GM18519 (cell line): ENCODE measurements around the gene FHIT.

Experiments
- ATAC-seq: cut with Tn5 transposase; IDR thresholded peaks from one replicate; pipeline ENCODE4 v1.9.1; 2021; ENCODE audit warnings: mild to moderate bottlenecking, moderate library complexity; ENCODE audit not compliant: unreplicated experiment, low FRiP score

FHIT gene

DNA sequence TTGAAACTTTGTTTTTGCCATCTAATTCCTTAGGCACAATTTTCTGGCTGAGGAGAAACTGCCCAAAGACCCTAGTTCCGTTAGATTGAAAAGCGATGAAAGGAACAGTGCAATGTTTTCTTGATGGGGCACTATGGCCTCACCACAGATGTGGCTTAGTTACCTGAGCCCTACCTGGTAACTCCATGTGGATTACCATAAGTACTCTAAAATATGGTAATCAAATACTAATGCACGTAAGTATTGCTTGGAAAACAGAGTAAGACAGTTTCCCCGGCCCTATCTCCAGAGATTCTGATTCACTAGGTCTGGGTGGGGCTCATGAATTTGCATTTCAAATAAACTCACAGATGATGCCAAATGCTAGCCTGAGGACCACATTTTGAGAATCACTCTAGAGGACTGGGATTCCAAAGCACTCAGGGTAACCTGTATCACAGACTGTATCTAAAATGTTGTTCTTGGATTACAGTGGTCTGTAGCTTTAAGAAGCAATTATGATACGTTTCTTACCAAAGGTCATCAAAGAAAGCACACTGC lies 806.3 kb downstream of the FHIT start:
- ATAC-seq: no peak

DNA sequence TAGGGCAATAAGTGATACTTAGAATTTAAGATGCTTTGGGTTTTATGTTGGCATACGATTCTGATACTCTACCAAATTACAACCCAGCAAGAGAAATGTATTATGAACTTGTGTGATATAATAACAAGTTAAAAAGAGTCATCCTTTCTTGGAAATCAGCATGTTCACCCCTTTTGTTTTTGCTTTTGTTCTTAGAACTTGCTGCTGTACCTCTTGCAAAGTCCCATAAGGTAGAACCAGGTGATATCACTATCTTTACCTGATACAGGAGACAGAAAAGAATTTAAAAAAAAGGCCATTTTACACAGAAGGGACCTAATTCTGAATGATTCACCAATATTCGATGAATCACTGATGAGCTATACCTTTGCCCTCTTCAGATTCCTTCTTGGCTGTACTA lies 810.4 kb downstream of the FHIT start:
- ATAC-seq: no peak

DNA sequence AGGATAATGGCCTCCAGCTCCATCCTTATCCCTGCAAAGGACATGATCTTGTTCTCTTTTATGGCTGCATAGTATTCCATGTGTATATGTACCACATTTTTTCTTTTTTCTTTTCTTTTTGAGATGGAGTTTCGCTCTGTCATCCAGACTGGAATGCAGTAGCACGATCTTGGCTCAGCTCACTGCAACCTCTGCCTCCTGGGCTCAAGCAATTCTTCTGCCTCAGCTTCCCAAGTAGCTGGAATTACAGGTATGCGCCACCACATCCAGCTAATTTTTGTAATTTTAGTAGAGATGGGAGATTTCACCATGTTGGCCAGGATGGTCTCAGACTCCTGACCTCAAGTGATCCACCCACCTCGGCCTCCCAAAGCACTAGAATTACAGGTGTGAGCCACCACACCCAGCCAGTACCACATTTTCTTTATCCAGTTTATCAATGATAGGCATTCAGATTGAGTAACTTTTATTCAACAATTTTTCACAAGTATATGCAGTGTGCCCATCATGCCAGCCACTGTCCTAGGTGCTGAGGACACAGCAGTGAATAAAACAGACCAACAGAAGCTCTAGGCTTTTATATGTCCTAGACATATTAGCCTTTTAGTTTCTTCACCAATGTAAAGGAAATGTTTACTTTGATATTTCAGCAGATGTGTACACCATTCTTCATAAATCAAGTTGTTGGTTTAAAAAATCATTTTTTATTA lies 815.2 kb downstream of the FHIT start:
- no peak for ATAC-seq

DNA sequence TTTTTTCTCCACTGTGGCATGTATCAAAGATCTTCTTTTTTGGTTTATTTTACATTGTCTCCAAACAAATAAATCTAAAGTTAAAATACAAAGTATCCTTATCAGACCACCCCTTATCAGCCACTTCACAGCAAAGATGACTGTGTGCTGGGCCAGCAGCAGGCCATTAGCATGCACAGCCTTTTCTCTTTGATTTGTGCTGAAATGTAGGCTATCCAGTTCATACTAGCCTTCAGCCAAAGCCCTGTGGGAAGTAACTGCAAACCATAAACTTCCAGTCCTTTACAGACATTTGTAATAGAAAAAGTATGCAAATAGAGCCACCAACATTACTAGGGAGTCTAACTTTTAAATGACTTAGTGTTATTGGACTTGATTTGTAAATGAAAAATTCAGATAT lies 816.3 kb downstream of the FHIT start:
- no peak for ATAC-seq

DNA sequence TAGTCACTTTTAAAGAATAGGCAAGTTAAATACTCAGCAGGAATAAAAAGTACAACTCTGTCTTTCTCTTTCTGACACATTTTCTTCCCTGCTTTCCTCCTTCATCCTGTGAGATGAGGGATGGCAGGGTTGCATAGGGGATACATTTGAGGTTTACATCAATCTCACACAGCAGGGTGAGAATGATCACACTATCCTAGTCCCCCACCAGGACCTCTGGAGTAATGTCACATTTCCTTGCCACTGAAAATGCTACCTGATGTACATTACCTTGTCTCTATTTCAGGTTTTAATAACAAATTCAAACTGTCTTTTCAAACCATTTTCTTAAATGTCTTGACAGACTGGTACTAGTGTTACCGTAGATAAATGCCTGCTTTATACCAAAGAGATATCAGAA lies 816.9 kb downstream of the FHIT start:
- no peak for ATAC-seq

DNA sequence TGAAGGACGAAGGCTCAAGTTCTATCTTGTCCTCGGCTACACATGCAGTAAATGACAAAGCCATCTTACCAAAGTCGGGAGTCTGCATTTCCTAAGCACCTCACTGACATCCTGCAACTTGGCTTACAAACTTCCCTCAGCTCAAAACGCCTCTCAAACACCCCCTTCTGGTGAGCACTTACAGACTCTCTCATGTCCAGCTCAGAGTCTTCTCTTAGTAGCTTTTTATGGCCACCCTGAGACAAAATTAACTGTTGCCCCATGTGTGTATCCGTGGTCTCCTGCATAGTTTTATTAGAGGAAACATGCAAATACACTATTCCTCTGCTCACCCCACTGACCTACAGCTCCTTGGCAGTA lies 819.7 kb downstream of the FHIT start:
- ATAC-seq: no peak

DNA sequence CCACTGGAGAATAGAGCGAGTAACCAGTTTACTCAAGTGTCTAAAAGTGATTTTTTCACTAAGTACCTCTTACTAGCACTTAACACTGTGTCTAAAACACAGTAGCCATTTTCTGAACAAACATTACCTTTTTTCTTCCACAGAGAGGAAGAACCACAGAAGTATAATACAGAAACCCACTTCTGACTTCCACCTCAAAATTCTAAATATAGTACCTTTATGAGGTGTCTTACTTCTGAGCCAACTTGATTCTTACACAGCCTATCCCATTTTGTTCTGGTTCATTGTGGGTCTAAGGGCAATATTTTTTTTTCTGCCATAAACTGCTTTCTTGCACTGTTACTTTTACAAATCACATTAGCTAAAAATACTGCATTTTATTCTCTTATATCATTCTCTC lies 821.0 kb downstream of the FHIT start:
- ATAC-seq: no peak

DNA sequence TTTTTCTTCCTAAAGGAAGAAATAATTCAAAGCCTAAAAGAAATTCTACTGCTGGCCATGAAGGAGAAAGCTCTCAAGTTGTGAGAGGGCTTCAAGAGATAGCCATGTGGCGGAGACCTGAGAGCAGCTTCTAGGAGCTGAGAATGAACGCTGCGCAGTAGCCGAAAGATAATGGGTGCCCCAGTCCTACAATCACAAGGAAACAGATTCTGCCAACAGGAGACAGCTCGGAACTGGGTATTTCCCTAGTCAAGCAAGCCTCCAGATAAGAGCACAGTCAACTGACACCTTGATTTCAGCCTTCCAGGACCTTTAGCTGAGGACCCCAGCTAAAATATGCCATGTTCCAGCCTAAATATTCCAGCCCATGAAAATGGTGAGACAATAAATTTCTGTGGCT lies 824.1 kb downstream of the FHIT start:
- ATAC-seq: no peak

DNA sequence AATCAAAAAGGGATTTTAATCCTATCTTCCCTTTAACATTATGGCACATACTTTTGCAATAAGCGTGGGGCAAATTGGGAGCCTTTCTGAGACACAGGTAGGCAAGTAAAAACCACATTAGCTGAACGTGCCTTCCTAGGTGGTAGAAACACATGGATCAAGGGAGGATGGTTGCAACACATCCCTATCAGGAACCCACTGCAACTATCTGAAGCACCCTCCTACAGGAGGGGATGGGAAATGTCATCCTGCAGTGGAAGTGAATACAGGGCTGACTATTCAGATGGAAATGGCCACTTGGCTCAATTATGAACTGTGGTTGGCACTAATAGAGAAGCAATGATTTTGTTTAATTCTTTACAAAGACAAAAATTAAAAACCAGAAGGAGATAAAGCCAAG lies 826.3 kb downstream of the FHIT start:
- ATAC-seq: no peak

DNA sequence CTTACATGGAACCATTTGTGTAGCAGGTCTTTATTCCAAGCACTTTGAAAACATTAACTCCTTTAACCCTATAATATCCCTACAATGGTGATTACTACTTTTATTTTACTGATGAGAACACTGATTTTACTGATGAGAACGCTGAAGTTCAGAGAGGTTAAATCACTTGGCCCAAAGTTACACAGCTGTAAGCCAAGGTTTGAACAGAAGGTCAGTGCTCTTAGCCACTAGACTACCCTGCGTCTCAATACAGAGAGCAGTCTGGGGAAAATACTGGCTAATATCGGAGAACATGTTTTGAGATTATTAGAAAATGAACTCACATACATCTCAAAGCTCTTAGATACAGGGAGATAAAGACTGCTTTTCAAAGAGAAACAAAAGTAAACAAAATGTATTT lies 827.2 kb downstream of the FHIT start:
- no peak for ATAC-seq

DNA sequence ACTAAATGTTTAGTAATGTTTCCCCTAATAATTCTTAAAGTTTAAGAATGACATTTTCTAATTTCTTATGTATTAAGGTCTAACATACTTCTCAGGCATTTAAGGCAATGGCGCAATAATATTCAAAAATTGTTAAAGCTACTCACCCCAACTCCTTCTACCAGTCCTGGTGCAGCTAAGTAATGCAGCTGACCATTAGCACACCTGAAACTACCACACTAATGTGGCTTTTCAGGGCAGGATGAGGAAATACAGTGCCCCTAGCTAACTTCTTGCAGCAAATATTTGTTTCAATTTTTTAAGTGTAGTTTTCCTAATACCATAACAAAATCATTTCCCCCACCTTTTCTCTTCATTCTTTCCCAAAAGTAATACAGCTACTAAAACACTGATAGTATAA lies 827.7 kb downstream of the FHIT start:
- no peak for ATAC-seq

DNA sequence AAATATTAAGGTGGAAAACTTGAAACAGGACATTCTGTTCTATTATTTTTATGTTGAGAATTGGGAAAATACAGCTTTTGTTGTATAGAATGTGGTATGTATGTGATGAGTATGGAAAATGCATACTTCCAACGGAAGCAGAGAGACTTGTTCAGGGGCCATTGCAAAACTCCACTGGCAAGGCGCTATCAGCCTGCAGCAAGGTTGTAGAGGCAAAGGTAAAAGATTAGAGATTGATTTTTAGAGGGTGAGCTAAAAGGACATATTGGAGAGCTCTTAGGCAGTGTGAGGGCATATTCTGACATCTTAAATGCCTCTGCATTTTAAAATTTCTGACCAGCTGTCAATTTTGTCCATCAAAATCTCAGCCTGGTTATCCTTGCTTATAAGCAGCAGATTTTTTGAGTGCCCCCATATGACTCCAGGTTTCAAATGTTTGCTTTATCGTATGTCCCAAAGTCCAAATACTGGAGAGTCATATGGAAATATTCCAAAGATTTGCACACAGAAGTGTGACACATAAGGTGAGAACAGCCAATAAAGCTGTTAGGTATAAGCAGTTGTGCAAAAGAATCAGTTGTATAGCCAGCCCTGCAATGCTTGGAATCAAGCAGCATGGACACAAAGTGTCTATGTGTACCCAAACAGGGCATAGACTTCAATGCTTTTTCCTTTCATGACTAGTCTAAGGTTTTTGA lies 829.4 kb downstream of the FHIT start:
- ATAC-seq: no peak

DNA sequence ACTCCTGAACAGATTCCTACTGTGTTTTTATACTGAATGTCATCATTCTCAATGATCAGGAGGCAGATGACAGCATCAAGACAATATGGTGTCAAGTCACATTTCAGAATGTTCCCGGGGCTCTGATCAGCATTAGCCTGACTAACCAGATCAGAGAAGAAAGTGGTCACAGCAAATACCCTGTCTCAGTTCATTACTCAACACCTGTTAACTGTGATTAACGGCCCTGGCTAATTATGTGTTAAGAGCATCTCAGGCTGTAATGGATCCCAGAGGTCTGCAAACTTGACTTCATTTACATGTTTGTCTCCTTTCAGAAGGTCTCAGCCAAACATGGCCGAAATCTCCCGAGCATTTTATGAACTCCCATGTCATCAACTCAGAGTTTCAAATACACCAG lies 833.7 kb downstream of the FHIT start:
- no peak for ATAC-seq

DNA sequence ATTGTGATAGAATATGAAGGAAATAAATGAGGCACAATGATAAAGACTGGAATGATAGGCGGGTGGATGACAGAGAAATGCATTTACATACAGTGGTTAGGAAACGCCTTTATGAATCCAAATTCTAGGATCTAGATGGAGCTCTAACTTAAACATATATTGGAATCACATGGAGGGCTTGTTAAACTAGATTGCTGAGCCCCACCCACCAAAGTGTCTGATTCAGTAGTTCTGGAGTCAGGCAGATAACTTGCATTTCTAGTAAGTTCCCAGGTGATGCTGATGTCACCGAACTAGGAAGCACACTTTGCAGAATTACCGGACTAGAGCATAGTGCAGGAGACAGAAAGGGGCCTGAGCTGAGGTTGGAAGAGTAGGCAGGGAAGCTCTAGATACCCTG lies 837.2 kb downstream of the FHIT start:
- ATAC-seq: no peak

DNA sequence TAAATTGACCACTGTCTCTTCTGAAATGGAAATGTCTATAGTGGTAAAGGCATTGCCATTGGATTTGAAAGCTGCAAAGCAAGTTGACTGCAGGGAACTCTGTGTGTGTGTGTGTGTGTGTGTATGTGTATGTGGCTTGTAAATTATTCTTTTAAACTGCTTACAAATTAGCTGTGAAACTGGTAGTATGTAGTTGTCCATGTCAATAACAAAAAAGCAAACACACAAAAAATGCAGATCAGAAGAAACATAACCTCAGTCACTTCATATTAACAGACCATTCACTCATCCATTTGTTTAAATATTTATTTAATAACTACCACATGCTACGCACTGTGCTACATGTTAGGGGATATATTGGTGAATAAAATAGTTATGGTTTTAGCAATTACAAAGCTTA lies 837.7 kb downstream of the FHIT start:
- ATAC-seq: no peak

DNA sequence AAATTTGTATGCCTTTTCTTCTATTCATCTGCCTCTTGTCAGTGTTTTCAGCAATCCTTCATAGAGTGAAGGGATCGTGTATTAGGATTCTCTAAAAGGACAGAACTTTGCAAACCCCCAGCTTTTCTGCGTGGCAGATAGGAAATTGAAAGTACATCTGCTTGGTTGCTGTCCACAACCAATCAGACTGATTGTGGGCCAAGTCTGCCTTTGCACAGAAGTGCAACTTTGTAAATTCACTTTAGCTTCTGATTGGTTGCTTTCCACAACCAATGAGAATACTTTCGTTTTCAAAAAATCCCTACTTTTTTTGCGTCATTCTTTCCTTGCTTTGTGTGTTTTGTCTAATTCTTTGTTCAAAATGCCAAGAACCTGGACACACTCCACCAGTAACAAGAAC lies 847.4 kb downstream of the FHIT start:
- no peak for ATAC-seq

DNA sequence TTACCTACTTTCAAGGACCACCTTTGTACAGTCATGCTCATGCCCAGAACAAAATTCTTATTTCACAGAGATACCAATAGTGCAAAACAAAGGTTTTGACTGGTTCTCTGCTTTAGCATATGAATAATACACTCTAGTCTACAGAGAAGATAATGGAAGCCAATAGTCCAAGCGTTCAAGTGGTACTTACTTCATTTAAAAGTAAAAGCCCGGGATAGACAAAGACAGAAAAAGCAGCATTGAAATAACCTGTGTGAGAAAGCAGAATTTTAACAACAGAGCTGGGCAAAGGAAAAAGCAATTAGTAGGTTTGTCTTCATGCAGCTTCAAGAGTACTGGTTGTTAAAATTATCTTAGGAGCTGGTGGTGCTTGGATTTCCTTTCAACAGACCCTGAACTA lies 848.3 kb downstream of the FHIT start:
- no peak for ATAC-seq

DNA sequence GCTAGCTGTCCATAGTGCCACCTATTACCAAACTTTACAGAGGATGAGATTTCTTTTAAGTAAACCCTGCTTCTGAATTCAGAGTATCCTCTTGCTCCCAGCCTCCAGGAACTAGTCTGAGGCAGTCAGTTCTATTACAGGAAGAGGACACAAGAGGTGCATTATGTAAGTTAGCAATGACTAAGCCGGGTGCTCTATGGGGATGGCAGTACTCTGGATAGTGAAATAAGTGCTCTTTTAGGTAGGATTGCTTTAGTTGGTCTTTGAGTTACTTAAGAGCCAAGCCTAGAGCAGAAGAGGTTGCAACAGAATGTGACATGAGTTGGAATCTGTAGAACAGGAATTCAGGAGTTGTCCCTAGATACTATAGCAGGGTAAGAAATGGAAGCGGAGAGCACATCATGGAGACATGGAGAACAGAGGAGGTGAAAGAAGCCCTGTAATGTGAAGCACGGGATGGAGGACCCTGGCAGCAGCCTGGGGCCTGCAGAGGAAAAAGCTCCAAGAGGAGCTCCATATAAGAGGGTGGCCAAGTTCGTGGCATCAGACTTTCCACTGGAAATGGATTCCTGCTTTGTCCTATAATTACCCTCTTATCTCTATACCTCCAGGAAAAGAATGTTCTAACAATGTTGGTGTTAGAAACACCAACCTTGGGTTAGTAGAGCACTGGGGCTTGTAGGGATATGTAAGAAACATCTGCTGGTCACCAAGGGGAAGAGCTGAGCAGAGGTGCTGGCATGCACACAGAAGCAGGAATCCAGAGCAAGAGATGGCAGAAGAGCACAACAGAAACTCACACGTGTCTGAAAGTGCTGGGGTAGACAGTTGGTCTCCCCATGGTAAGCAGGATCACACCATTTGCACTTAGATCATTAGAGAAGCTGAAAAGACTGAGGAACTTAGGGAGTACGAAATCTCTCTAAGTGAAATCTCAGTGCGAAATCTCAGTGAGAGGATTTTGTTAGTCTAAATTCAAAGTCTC lies 851.1 kb downstream of the FHIT start:
- ATAC-seq: no peak

DNA sequence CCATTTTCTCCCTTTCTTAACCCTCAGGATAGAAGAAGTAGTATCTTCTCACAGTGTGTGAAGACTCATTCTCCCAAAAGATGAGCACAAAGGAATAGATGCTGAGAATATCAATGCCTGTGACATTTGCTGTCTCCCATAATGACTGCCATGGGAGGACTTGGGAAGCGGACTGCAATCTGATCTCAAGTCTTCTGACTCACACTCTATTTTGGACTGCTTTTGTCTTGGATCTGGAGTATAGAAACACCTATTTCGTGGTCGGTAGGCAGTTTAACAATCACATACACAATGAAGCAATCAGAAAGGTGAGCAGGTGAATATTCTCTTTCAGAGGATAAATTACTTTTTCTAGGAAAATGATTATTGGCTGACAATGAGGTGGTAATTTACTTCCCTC lies 852.0 kb downstream of the FHIT start:
- no peak for ATAC-seq

DNA sequence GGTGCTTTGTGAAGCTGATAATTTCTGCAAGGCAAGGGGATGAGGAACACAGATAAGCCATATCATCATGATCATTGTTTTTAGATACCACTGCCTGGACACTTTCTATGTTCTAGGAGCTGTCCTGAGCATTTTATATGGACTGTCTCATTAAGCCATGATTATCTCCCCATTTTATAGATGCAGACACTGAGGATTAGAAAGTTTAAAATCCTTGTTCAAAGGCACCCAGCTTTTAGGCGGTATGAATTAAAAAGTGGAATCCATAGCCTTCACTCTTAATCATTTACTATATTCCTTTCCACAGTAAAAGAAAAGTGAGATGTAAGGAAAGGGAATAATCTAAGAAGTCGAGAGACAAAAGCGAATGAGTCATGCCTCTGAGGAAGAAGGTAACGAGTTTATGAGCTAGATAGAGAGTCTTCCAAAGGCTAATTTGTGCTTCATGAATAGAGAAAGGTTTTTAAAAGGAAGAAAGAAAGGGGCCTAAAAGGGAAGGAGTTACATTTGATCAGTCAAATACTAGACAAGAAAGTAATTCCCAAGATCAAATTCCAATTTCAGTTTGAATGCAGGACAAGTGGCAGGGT lies 856.0 kb downstream of the FHIT start:
- ATAC-seq: no peak

DNA sequence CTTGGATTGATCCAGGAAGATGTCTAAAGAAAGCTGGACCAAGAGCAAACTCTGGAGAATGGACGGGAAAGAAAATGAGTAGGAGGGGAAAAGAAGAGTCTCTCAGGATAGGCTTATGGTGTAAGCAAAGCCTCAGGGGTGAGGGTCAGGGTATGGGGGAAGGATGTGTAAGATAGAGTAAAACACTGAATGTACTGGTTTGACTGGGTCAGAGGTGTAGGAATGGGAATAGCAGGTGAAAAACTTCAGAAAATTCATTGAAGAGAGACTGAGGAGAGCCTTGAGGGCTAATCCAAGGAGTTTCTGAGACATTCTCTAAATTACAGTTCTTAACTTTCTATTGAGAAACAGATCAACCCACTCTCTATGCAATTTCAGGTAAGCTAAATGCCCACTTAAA lies 857.3 kb downstream of the FHIT start:
- ATAC-seq: no peak
